Measurements from ENCODE around the gene RNF152.
"Not testable (repeated sequence)": the region's sequence is repeated elsewhere in the genome, so short reads cannot be mapped to it uniquely, and the experiment has no call there.

The RNF152 gene

GRCh38 chr18:61808286-61808685 is 84.5 kb downstream of the RNF152 start:
- no peak for DNase-seq

GRCh38 chr18:61803393-61803792 is 89.4 kb downstream of the RNF152 start:
- DNase-seq: no peak

GRCh38 chr18:61797696-61798590 is 94.9 kb downstream of the RNF152 start:
- DNase-seq: no peak

DNA sequence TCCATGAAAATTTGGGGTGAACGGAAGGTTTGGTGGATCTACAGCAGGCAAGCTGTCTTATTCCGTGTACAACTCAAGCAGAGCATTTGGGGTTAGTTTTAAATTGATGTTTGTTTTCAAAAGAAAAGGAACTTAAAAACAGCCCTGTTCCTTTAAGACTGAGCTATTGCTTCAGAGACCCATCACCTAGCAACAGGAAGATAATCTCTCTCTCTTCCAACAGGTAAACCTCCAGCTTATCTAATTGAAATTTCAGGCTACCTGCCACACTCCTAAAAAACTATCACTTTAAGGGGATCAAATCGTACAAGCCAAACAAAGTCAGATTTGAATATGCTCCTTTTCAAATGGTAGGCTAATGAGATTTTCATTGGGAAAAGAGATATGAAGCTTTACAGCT is 101.8 kb downstream of the RNF152 start:
- no peak for DNase-seq

DNA sequence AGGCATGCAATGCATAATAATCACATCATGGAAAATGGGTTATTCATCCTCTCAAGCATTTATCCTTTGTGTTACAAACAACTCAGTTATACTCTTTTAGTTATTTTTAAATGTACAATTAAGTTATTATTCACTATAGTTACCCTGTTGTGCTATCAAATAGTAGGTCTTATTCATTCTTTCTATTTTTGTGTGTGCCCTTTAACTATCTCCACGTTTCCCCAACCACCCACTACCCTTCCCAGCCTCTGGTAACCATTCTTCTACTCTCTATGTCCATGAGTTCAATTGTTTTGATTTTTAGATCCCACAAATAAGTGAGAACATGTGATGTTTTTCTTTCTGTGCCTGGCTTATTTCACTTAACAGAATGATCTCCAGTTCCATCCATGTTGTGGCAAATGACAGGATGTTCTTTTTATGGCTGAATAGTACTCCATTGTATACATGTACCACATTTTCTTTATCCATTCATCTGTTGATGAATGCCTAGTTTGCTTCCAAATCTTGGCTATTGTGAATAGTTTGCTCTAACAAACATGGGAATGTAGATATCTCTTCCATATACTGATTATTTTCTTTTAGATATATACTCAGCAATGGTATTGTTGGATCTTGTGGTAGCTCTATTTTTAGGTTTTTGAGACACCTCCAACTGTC is 105.7 kb downstream of the RNF152 start:
- DNase-seq: not testable (repeated sequence)

GRCh38 chr18:61785588-61785987 is 107.2 kb downstream of the RNF152 start:
- DNase-seq: no peak

DNA sequence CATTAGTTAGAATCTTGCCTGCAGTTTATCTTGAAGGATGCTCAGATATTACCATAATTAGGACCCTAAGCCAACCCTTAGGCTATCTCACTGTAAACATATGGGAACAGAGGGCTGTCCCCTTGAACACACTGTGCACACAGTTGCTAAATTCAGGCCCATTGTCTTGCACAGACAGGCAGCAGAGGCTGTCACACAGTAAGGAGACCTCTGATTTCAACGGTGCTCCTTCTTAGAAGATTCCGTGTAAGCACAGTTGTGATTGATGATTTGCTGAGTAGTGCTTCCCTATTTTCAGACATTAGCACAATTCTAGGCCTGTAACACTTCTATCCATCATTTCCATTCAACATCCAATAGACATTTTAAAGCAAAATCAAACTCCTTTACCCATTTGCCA is 108.0 kb downstream of the RNF152 start:
- DNase-seq: no peak

GRCh38 chr18:61782545-61782944 is 110.3 kb downstream of the RNF152 start:
- DNase-seq: no peak

GRCh38 chr18:61776201-61776600 is 116.6 kb downstream of the RNF152 start:
- DNase-seq: not testable (repeated sequence)

DNA sequence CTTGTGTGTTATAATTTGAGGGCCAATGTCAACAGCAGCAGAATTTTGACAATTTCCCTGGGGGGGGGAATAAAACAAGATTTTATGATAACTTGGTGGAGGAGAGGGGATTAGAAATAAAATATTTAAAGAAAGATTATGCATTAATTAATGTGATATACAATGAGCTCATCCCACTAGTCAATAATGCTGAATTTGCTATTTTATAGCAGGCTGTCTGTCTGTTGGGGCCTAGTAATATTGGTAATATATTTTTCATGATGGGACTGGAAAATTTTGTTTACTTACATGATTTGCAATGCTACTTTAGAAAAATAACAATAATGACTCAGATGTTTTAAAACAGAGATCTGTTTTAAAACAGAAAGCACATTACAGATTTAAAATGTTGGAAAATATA is 118.0 kb downstream of the RNF152 start:
- DNase-seq: no peak

GRCh38 chr18:61772293-61772848 is 120.4 kb downstream of the RNF152 start:
- DNase-seq: no peak

DNA sequence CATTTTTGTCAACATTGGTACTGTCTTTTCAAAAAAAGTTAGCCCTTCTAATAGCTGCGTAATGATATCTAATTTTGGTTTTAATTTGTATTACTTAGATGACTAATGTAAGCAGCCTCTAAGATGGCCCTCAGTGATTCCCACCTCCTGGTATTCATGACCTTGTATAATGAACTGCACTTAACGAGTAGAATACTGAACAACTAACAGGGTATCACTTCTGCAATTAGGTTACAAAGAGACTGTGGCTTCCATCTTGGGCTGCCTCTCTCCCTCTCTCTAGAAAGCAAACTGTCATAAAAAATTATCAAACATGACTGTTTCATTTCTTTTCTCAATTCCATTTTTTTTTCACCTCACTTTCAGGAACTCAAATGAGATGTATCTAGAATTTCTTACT is 120.9 kb downstream of the RNF152 start:
- no peak for DNase-seq

- DNase-seq: no peak
Observed at GRCh38 chr18:61770279-61770678, 122.5 kb downstream of the RNF152 start.

GRCh38 chr18:61766266-61766884 is 126.4 kb downstream of the RNF152 start:
- DNase-seq: no peak

- DNase-seq: no peak
Observed at GRCh38 chr18:61765097-61765496, 127.7 kb downstream of the RNF152 start.

GRCh38 chr18:61764381-61764780 is 128.4 kb downstream of the RNF152 start:
- DNase-seq: no peak

DNA sequence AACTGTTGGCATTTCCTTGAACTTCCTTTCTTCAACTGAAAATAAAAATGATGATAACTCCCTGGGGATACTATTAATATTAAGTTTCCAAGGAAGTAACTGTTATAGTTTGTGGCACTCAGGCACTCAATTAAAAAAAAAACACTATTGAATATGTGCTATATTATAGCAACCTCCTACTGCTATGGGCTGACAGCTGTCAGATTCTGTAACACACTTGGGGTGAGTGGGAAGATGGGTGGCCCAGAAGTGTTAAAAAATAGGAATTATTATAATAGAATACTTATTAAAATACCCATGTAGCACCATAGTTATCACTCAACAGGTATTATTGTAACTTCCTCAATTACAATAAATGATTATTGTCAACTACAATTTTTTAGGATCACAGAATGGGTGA is 130.9 kb downstream of the RNF152 start:
- DNase-seq: no peak
